NAMALWA (cell line): Measurements from ENCODE around the gene ATP2B1.
A peak's percentile ranks its signal among the peaks of the same experiment; 100 is the strongest.

Source experiments
- DNase-seq: peaks from one replicate; pipeline ENCODE4 v3.0.0-alpha.2; 2015; ENCODE audit warnings: low spot score

The ATP2B1 gene

GRCh38 chr12:89692439-89692838 is 16.2 kb downstream of the ATP2B1 start:
- DNase-seq: no peak

GRCh38 chr12:89691659-89692058 is 17.0 kb downstream of the ATP2B1 start:
- no peak for DNase-seq

- DNase-seq: no peak
These were observed 17.7 kb downstream of the ATP2B1 start for GRCh38 chr12:89690925-89691324.

GRCh38 chr12:89689306-89689705 is 19.3 kb downstream of the ATP2B1 start:
- no peak for DNase-seq

GRCh38 chr12:89686311-89686710 is 22.3 kb downstream of the ATP2B1 start:
- DNase-seq: no peak

GRCh38 chr12:89685363-89685972 is 23.2 kb downstream of the ATP2B1 start:
- no peak for DNase-seq

GRCh38 chr12:89684136-89684535 is 24.5 kb downstream of the ATP2B1 start:
- no peak for DNase-seq

GRCh38 chr12:89682284-89682683 is 26.4 kb downstream of the ATP2B1 start:
- DNase-seq: no peak

- no peak for DNase-seq
These were observed 28.2 kb downstream of the ATP2B1 start for GRCh38 chr12:89680409-89680808.

GRCh38 chr12:89679631-89680030 is 29.0 kb downstream of the ATP2B1 start:
- no peak for DNase-seq

GRCh38 chr12:89678225-89678624 is 30.4 kb downstream of the ATP2B1 start:
- no peak for DNase-seq

- DNase-seq: no peak
These were observed 31.7 kb downstream of the ATP2B1 start for GRCh38 chr12:89676930-89677329.

- DNase-seq: no peak
These were observed 34.2 kb downstream of the ATP2B1 start for GRCh38 chr12:89674326-89674942.

- no peak for DNase-seq
These were observed 35.0 kb downstream of the ATP2B1 start for GRCh38 chr12:89673603-89674002.

GRCh38 chr12:89672589-89672979 is 36.1 kb downstream of the ATP2B1 start:
- DNase-seq: no peak

GRCh38 chr12:89671469-89671868 is 37.2 kb downstream of the ATP2B1 start:
- no peak for DNase-seq

- DNase-seq: no peak
These were observed 39.4 kb downstream of the ATP2B1 start for GRCh38 chr12:89669197-89669596.

- no peak for DNase-seq
These were observed 43.1 kb downstream of the ATP2B1 start for GRCh38 chr12:89665556-89665955.

GRCh38 chr12:89664441-89664840 is 44.2 kb downstream of the ATP2B1 start:
- DNase-seq: no peak

GRCh38 chr12:89663577-89664357 is 44.9 kb downstream of the ATP2B1 start:
- DNase-seq: peak; percentile 57

- DNase-seq: no peak
These were observed 46.0 kb downstream of the ATP2B1 start for GRCh38 chr12:89662623-89663022.

- no peak for DNase-seq
These were observed 46.8 kb downstream of the ATP2B1 start for GRCh38 chr12:89661706-89662330.

- DNase-seq: no peak
These were observed 50.9 kb downstream of the ATP2B1 start for GRCh38 chr12:89657739-89658138.
